ENCODE measurements around the gene STAU1.

GRCh38 chr20:49185071-49185761, 2.9 kb downstream of the STAU1 start:
- TF ChIP-seq, protein P1, sequence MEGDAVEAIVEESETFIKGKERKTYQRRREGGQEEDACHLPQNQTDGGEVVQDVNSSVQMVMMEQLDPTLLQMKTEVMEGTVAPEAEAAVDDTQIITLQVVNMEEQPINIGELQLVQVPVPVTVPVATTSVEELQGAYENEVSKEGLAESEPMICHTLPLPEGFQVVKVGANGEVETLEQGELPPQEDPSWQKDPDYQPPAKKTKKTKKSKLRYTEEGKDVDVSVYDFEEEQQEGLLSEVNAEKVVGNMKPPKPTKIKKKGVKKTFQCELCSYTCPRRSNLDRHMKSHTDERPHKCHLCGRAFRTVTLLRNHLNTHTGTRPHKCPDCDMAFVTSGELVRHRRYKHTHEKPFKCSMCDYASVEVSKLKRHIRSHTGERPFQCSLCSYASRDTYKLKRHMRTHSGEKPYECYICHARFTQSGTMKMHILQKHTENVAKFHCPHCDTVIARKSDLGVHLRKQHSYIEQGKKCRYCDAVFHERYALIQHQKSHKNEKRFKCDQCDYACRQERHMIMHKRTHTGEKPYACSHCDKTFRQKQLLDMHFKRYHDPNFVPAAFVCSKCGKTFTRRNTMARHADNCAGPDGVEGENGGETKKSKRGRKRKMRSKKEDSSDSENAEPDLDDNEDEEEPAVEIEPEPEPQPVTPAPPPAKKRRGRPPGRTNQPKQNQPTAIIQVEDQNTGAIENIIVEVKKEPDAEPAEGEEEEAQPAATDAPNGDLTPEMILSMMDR (conservative IDR thresholded peaks at IDR 0.05 in 1 of 2, IDR thresholded peaks at IDR 0.05 in 1 of 2; ENCODE audit: low read depth in 1 of 2, low read length in 2 of 2) = no peak
- no peak for TF ChIP-seq EZH2 (IDR thresholded peaks at IDR 0.05; ENCODE audit: low read length, missing control alignments)

All from fibroblast of lung (primary cell).